ENCODE data around the gene MCTP1. TPM values are rescaled to one million over a fixed set of nuclear protein-coding genes. Genes with fewer than 3 reads are reported as not detected.

The MCTP1 gene
- total and polyA plus RNA-seq, 2 of the 13 experiments (the other 11 are each of a cell fraction or from before 2014, with no cell fraction given) = 0.15 to 0.48 TPM

DNA sequence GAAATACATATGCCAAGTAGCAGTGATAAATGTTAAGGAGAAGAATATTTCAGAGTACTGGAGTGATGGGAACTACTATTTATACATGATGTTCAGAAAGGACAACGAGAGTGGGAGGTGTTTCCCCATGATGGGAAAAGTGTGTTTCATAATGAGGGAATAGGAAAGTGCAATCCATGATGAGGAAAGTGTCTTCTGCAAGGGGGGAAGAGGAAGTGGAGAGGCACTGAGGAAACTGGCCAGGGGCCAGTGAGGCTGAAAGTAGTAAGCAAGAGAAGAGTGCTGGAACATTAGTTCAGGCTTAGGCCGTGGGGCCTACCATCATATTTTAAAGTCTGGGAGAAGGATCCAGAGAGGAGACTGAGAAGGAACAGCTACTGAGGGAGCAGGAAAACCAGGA, 339.2 kb downstream of the MCTP1 start:
- no peak overlapping the region for H3K9ac ChIP-seq (ENCODE audit: insufficient read depth, low read depth, low read length)
- no peaks in the 10 kb centered on the region for H3K36me3 ChIP-seq (replicated peaks in 1 of 2; ENCODE audit: control insufficient read depth in 1 of 2, insufficient read depth in 2 of 2, low read length in 2 of 2)
- DNase-seq (ENCODE audit: low spot score) (no peak), FAIRE-seq (no peak), ATAC-seq (no peak)
- no TSS peak for BruUV-seq (replicated peaks)
- ChIA-PET POLR2A (no interaction called here), CTCF (ENCODE audit: low intra/inter-chr PET ratio, low total read pairs) (no interaction called here)
- in situ Hi-C loops (cut with HindIII; ENCODE audit: extremely low pct_ligation_motif_present, low pct_unique_long_range_greater_than_20kb) (no loop called here), intact Hi-C loops (cut with micrococcal nuclease; ENCODE audit: unreplicated experiment) (no loop called here)
- H3K27ac ChIP-seq (ENCODE audit: extremely low read length, insufficient read depth, low read length) = no peak overlapping the region
- no peaks in the 10 kb centered on the region for H3K27me3 ChIP-seq (ENCODE audit: control insufficient read depth in 1 of 2, insufficient read depth in 2 of 2, low read length in 2 of 2)
- H3K4me3 ChIP-seq (replicated peaks in 1 of 3; ENCODE audit: insufficient read depth in 1 of 3, low read depth in 2 of 3, low read length in 3 of 3) = no peak overlapping the region
- H3K79me2 ChIP-seq (ENCODE audit: insufficient read depth, low read length) = no peaks in the 10 kb centered on the region
- no peaks in the 10 kb centered on the region for H4K20me1 ChIP-seq (ENCODE audit: insufficient read depth, low read length)
- no peaks in the 10 kb centered on the region for H3K4me1 ChIP-seq (ENCODE audit: insufficient read depth, low read length)
- 4% methylated on average over 2 of the region's 2 CpGs for WGBS (ENCODE audit: low lambda C conversion rate)
- TF ChIP-seq HES4 (CRISPR knock-in tag; IDR thresholded peaks at IDR 0.05; ENCODE audit: borderline replicate concordance) (no peak), ZNF605 (CRISPR knock-in tag; IDR thresholded peaks at IDR 0.05) (no peak), ZNF354B (CRISPR knock-in tag; IDR thresholded peaks at IDR 0.05) (no peak), ZNF383 (CRISPR knock-in tag; IDR thresholded peaks at IDR 0.05; ENCODE audit: borderline replicate concordance) (no peak), KAT7 (CRISPR knock-in tag; IDR thresholded peaks at IDR 0.05; ENCODE audit: borderline replicate concordance) (no peak), ZSCAN22 (CRISPR knock-in tag; IDR thresholded peaks at IDR 0.05) (no peak), ZNF546 (CRISPR knock-in tag; conservative IDR thresholded peaks at IDR 0.05) (no peak)
- TF ChIP-seq, protein P1, sequence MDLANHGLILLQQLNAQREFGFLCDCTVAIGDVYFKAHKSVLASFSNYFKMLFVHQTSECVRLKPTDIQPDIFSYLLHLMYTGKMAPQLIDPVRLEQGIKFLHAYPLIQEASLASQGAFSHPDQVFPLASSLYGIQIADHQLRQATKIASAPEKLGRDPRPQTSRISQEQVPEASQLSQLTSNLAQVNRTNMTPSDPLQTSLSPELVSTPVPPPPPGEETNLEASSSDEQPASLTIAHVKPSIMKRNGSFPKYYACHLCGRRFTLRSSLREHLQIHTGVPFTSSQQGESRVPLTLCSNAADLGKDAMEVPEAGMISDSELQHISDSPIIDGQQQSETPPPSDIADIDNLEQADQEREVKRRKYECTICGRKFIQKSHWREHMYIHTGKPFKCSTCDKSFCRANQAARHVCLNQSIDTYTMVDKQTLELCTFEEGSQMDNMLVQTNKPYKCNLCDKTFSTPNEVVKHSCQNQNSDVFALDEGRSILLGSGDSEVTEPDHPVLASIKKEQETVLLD (CRISPR knock-in tag; IDR thresholded peaks at IDR 0.05; ENCODE audit: low read depth) = no peak
- H3K9me3 ChIP-seq (ENCODE audit: low read length) = no peaks in the 10 kb centered on the region
- no peak overlapping the region for H2AFZ ChIP-seq (ENCODE audit: low read length)
- no peak overlapping the region for H3K4me2 ChIP-seq (ENCODE audit: low read depth, low read length)

DNA sequence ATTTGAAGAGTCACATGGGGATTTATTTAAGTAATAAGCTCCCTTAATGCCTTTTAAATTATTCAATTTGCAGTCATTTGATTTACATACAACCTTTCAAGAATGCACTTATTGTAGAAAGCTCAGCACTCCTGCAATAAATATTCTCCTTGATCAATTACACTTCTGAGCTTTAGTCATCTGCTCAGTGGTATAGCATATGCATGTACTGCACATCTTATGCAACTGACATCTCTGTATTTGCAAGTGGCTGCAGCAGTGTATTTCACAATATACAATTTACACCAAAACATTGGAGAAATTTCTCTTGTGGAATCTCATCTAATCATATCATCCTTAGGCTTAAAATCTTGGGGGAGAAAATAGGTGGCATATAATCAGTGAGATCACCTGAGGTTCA, 340.7 kb downstream of the MCTP1 start:
- in situ Hi-C loops (cut with HindIII; ENCODE audit: extremely low pct_ligation_motif_present, low pct_unique_long_range_greater_than_20kb) = no loop called here
- Histone ChIP-seq H3K4me3 (replicated peaks in 1 of 3; ENCODE audit: insufficient read depth in 1 of 3, low read depth in 2 of 3, low read length in 3 of 3) (no peak overlapping the region), H3K27me3 (ENCODE audit: control insufficient read depth in 1 of 2, insufficient read depth in 2 of 2, low read length in 2 of 2) (no peaks in the 10 kb centered on the region), H3K4me1 (ENCODE audit: insufficient read depth, low read length) (no peaks in the 10 kb centered on the region), H3K36me3 (replicated peaks in 1 of 2; ENCODE audit: control insufficient read depth in 1 of 2, insufficient read depth in 2 of 2, low read length in 2 of 2) (no peaks in the 10 kb centered on the region), H3K27ac (ENCODE audit: extremely low read length, insufficient read depth, low read length) (no peak overlapping the region), H3K9ac (ENCODE audit: insufficient read depth, low read depth, low read length) (no peak overlapping the region), H3K4me2 (ENCODE audit: low read depth, low read length) (no peak overlapping the region), H3K9me3 (ENCODE audit: low read length) (no peaks in the 10 kb centered on the region), H2AFZ (ENCODE audit: low read length) (no peak overlapping the region), H3K79me2 (ENCODE audit: insufficient read depth, low read length) (no peaks in the 10 kb centered on the region), H4K20me1 (ENCODE audit: insufficient read depth, low read length) (no peaks in the 10 kb centered on the region)
- BruUV-seq (replicated peaks) = no TSS peak
- ATAC-seq (no peak), DNase-seq (ENCODE audit: low spot score) (no peak), FAIRE-seq (no peak)
- CTCF ChIA-PET (ENCODE audit: low intra/inter-chr PET ratio, low total read pairs) = no interaction called here
- intact Hi-C loops (cut with micrococcal nuclease; ENCODE audit: unreplicated experiment) = no loop called here
- POLR2A ChIA-PET = no interaction called here
- no peak for TF ChIP-seq SETDB1 (CRISPR knock-in tag; IDR thresholded peaks at IDR 0.05; ENCODE audit: borderline replicate concordance)
- TF ChIP-seq ZNF260 (CRISPR knock-in tag; IDR thresholded peaks at IDR 0.05; ENCODE audit: borderline replicate concordance, low read depth) = no peak
- no peak for TF ChIP-seq PPARG (CRISPR knock-in tag; conservative IDR thresholded peaks at IDR 0.05)
- TF ChIP-seq, protein P2, sequence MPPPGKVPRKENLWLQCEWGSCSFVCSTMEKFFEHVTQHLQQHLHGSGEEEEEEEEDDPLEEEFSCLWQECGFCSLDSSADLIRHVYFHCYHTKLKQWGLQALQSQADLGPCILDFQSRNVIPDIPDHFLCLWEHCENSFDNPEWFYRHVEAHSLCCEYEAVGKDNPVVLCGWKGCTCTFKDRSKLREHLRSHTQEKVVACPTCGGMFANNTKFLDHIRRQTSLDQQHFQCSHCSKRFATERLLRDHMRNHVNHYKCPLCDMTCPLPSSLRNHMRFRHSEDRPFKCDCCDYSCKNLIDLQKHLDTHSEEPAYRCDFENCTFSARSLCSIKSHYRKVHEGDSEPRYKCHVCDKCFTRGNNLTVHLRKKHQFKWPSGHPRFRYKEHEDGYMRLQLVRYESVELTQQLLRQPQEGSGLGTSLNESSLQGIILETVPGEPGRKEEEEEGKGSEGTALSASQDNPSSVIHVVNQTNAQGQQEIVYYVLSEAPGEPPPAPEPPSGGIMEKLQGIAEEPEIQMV (CRISPR knock-in tag; IDR thresholded peaks at IDR 0.05; ENCODE audit: low read depth) = no peak
